ENCODE results near the gene C1orf159.
A peak's percentile ranks its signal among the peaks of the same experiment; 100 is the strongest.
"Not testable (repeated sequence)": the region's sequence is repeated elsewhere in the genome, so short reads cannot be mapped to it uniquely, and the experiment has no call there.

Gene C1orf159

DNA sequence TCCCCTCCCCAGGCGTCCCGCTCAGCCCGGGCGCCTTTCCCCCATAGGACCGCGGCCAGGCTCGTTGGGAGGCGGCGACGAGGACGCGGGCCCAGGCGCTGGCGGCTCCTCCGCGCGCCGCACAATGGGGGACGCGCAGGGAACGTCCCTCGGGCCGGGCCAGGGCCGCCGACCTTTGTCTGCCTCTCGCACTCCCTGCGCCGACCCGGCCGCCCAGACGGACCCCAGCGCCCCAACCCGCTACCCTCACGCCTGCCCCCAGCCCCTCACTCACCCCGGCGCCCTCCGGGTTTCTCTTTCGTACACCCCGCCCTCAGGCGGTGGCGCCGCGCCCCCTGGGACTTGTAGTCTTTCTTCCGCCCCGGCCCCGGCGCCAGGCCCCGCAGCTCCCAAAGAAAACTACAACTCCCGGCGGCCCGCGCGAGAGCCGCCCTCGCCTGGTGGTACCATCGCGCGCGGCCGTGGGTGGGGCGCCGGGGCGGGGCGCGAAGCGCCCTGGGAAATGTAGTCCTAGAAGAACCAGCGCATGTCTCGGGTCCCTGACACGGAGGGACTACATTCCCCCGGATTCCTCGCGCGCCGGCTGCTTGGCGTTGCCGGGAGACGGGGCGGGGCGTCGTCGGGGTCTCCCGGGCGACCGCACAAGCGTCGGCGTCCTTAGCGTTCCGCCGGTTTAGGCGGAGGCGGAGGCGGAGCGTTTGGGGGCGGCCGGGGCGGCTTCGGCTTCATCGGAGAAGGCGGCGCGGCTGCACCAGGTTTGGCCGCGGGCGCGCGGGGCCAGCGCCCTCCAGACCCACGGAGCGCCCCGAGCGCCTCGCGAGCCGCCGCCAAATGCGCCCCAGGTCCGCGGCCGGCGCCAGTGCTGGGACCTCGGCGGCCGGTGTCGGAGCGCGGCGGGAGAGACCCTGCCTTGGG is at the start of gene C1orf159:
TSS of gene C1orf159 (minus strand) at position 304 of the 915 bp plus-strand sequence. CDS start 24,546 bp downstream, outside the sequence.
- DNase-seq, result peak; percentile 100

DNA sequence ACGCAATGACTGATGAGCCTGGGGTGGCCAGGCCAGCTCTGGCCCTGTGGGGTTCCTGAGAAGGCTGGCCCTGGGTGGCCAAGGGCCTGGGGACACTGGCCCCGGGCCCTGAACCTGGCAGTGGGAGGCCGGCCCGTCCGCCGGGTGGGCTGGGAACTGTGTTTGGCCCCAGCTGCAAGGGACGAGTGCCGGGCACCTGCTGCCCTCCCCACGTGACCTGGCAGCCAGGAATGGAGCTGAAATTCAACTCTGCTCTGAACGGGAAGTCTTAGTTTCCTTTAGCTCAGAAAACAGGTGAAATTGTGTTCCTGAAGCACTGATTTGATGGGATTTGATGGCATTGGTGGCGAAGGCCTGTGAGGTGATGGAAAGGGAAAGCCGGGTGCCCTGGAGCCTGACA is 49.6 kb upstream of the C1orf159 start:
- DNase-seq, result no peak

GRCh38 chr1:1164701-1165451 is 49.0 kb upstream of the C1orf159 start:
- DNase-seq, result no peak

GRCh38 chr1:1164361-1164700 is 48.4 kb upstream of the C1orf159 start:
- DNase-seq, result no peak

DNA sequence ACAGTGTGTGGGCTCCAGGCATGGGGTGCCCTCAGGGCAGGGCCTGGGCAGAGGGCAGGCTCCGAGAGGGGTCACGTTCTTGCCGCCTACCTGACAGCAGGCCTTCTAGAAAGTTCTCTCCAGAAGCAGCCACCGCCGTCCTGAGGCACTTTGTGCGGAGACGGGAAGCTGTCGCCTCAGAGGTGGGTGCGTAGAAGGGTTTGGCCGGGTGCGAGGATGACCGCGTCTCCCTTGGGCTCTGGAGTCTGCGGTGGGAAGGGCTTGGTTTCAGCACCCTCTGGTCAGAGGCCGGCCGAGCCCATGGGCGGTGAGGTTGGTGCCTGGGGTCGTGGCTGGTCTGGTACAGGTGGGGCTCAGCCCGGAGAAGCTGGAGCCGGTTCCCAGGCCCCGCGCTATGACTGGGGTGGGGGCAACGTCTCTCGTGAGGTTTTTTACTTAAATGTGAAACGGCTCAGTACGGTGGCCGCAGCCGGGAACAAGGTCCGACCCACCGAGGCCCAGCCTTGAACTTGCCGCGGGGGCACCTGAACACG is 47.7 kb upstream of the C1orf159 start:
- no peak for DNase-seq

DNA sequence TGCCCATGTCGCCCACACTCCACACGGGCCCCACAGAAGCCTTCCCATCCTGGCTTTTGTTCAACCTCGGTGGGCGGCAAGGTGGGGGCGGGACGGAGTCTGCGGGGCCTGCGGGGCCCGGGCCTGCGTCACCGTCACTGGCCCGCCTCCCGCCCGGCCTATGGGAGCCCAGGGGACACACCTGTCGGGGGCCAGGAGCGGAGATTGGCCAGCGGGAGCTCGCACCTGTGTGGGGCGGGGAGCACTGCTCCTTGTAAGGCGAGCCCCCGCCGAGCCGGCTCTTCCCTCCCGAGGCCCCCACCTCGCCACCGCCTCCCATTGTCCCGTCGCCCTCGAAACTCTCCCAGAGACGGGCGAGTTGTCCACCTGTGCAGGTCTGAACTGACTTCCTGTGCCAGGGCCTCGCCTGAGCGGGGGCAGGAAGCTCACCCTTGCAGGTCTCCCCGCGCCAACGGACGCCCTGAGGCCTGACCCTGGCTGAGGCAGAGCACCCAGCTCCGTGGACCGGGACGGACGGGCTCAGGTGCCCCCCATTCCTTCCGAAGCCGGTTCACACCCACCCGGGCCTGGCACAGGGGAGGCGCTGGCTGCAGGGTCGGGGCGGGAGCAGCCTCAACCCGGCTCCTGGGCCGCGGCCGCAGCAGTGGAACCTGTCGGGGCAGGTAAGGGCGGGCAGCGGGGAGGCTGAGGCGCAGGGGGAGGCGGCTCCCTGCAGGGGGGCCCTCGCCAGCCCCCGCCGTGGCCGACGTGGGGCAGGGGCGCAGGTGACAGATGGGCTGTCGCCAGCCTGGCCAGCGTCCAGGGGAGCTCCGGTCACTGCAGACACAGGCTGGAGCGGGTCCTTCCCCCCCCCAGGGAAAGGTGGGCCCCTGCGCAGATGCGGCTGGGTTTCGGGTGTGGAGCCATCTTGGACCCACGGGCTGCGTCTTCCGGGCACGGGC is 47.0 kb upstream of the C1orf159 start:
- DNase-seq, result no peak

DNA sequence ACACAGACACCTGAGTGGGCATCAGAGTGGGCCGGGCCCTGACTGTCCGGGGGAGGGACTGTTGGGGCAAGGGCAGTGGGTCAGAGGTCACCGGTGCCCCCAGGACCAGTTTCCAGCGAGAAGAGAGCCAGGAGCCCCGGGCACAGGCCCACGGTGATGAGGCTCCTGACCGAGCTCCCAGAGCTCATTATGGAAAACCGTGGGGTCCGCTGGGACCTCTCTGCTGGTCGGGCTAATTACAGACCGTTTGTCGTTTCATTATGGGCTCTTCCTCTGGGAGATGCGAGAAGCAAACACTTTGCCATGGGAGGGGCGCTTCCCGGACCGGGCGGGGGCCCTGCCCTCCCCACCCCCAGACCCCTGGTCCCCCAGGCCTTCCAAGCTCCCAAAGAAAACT is 45.8 kb upstream of the C1orf159 start:
- no peak for DNase-seq

- no peak for DNase-seq
Measured at GRCh38 chr1:1161078-1161682, 45.3 kb upstream of the C1orf159 start.

DNA sequence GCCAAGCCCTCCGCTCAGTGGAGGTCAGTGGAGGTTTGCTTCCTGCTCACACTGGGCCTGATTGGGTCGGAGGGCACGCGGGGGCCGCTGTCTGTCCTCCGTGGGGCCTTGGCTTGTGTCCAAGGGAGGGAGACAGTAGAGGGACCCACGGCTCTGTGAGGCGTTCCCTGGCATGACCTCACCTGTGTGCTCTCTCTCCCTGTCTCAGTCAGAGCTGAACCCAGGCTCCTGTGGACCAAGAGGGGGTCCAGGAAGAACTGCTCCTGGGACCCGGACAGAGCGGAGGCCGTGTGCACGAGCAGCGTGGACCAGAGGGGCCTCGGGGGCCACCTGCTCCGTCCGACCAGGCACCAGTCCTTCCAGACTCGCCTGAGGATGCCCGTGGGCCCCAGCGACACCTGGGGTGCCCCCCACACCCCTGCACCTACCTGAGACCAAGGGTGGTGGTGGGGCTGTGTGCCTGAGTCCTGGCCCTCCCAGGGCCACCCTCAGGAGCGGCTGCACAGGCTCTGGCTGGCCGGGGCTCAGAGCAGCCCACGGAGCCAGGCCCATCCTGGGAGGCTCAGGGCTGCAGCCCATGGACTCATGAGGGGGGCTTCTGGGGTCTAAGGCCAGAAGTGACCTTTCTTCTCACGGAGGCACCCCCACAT is 44.5 kb upstream of the C1orf159 start:
- no peak for DNase-seq

GRCh38 chr1:1157914-1158710 is 42.2 kb upstream of the C1orf159 start:
- peak; percentile 75 for DNase-seq

- DNase-seq, result peak; percentile 85
Measured at GRCh38 chr1:1157426-1157913, 41.6 kb upstream of the C1orf159 start.

DNA sequence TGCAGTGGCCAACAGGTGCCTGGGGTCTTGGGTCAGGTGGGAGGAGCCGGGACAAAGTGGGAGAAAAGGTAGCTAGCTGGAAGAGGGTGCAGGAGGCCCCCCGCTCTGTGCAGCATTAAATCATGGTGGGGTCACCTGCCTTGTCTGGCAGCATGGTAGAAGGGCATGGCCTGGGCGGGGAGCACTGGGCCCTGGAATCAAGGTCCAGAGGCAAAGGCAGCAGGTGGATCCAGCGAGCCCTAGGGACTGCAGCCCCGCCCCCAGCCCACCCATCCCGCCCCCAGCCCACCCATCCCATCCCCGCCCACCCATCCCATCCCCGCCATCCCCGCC is 41.1 kb upstream of the C1orf159 start:
- no peak for DNase-seq

DNA sequence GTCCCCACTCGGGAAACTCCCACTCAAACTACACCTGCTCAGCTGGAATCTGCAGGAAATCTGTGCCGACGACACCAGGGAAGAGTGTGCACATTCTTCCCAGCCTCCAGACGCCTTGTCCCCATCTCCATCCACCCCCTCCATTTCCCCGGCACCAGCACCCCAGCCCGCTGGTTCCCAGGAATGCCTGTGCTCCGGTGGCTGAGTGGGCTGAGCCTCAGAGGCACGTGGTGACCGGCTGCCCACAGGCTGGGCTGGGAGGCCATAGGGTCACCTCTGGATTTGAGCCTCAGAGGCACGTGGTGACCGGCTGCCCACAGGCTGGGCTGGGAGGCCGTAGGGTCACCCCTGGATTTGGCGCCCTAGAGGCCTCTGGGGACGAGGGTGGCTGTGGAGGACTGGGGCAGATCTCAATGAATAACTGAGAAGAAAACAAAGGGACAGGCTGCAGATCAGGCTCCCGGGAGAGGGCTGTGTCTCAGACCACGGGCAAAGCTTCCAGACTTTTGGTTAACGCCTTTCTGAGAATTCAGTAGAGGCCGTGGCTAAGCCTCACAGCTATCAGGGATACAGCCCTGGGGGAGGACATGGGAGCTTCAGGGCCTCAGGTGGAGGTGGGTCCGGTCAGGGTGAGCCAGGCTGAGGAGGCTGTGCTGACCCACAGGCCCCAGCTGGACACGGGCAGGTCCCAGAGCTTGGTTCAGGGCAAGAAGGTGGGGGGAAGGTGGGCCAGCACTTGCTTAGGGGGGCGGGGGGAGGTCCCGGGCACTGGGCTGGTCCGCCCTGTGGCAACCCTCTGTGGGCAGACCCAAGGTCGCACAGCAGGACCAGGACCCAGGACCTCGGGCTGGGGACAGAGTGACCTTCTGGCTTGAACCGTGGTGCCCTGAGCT is 40.5 kb upstream of the C1orf159 start:
- no peak for DNase-seq

GRCh38 chr1:1155258-1155657 is 39.4 kb upstream of the C1orf159 start:
- DNase-seq, result no peak

- DNase-seq, result no peak
Measured at GRCh38 chr1:1153874-1154273, 38.0 kb upstream of the C1orf159 start.

DNA sequence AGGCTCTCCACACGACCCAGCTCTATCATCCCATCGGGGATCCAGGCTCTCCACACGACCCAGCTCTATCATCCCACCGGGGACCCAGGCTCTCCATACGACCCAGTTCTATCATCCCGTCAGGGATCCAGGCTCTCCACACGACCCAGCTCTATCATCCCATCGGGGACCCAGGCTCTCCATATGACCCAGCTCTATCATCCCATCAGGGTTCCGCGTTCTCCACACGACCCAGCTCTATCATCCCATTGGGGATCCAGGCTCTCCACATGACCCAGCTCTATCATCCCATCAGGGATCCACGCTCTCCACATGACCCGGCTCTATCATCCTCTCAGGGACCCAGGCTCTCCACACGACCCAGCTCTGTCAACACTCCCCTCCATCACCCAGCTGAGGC is 37.3 kb upstream of the C1orf159 start:
- DNase-seq, result not testable (repeated sequence)

- not testable (repeated sequence) for DNase-seq
Measured at GRCh38 chr1:1152431-1152830, 36.5 kb upstream of the C1orf159 start.

DNA sequence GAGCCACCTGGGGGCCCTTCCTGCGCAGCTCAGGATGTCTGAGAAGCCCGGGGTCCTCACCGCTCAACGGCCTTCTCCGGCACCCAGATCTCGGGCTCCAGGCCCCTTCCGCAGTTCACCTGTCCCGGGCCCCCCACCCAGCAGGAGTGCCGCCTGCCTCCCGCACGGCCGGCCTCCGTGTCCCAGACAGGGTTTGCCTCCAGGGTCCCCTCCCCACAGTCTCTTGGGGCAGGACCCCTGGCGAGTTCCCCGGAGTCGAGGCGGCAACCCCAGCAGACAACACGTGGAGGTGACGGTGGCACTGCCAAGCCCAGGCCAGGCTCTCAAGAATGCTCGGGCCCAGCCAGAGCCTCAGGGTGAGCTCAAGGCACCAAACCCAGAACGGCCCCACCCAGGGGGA is 35.4 kb upstream of the C1orf159 start:
- DNase-seq, result no peak

DNA sequence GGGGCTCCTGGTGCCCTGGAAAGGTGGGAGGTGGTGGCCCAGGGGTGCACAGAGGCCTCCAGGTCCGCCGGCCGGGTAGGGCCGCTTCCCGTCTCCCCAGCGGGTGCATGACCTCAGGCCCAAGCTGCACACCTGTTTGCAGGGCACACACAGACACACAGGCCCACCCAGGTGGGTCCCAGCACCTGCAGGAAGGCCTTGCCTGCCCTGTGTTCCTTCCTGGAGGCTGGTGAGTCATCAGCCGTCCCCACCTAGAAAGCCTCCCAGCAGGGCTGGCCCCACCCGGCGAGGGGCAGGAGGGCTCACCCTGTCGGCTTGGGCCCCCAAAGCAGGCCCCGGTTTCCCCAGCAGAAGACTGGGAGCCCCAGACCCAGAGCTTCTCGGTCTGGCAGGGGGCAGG is 34.2 kb upstream of the C1orf159 start:
- DNase-seq, result no peak

GRCh38 chr1:1149416-1149815 is 33.5 kb upstream of the C1orf159 start:
- DNase-seq, result no peak

All from activated effector memory CD4-positive, alpha-beta T cell treated with anti-CD3 and anti-CD28 coated beads, Interleukin-2, amount 50 U/mL, for 16 hours (primary cell).